GM12874 (cell line): ENCODE data around the gene LSS.

Experiments used
- CTCF ChIP-seq: IDR thresholded peaks from 2 replicates; pipeline ENCODE4 v1.5.1; 2011; ENCODE audit warnings: low read depth, mild to moderate bottlenecking, control low read depth, low read length, moderate library complexity; ENCODE audit not compliant: insufficient read depth

LSS gene

DNA sequence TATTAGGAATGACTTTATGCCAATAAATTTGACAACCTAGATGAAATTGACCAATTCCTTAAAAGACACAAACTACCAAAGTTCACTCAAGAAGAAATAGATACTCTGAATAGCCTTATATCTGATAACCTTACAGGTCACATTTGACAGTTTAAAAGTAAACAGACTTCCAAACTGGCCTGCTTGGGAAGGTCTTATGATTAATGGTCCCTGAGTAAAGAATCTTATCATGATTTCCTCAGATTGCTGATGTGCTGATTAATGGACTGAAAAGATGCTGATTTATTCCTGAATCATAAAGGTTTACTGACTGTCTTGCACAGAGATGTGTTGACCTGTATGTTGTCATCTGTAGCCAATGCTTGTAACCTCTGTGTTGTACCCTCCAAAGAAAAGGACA lies 63.5 kb downstream of the LSS start:
- no peak for TF ChIP-seq CTCF

DNA sequence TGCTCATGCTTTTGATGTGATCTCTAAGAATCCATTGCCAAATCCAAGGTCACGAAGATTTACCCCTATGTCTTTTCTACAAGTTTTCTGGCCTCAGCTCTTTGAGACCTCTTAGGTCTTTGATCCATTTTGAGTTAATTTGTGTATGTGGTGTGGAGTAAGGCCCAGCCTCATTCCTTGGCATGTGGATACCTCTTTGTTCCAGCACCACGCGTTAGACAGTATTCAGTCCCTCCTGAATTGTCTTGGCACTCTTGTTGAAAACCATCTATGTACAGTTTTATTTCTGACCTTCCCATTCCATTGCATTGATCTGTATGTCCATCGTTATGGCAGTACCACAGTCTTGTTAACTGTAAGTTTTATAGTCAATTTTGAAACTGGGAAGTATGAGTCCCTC lies 65.2 kb downstream of the LSS start:
- no peak for TF ChIP-seq CTCF

- TF ChIP-seq CTCF, result no peak
Observed at GRCh38 chr21:46161633-46162592, 66.7 kb downstream of the LSS start.

DNA sequence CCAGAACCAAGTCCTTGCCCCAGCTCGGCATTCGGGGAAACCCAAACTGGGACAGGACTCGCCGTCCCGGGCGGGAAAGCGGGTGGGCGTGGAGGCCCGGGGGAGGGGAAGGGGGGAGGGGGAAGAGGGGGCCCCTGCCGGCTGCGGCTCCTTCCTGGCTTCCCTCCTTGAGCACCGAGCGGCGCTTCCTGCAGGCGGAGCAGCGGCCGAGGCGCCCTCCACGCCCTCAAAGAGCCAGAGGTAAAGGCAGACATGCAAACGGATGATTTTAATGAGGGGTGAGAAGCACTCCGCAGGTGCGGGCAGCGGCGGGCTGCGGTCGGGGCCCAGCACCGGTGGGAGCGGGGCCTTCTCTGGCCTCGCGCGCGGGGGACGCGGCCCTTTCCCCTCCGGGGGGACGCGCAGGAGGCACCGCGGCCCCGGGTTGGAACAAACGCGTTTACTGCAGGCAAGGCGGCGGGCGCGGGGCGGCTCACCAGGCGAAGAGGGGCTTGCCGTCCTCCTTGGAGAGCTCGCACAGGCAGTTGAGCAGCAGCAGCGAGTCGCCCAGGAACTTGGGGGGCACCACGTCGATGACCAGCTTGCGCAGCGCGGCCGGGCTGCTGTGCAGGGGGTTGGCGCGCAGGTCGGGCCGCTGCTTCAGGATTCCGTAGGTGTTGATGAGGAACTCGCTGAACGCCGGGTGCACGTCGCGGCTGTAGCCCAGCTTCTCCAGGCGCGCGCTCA lies 67.5 kb downstream of the LSS start:
- no peak for TF ChIP-seq CTCF

GRCh38 chr21:46160657-46160906 lies 68.0 kb downstream of the LSS start:
- TF ChIP-seq CTCF, result no peak

DNA sequence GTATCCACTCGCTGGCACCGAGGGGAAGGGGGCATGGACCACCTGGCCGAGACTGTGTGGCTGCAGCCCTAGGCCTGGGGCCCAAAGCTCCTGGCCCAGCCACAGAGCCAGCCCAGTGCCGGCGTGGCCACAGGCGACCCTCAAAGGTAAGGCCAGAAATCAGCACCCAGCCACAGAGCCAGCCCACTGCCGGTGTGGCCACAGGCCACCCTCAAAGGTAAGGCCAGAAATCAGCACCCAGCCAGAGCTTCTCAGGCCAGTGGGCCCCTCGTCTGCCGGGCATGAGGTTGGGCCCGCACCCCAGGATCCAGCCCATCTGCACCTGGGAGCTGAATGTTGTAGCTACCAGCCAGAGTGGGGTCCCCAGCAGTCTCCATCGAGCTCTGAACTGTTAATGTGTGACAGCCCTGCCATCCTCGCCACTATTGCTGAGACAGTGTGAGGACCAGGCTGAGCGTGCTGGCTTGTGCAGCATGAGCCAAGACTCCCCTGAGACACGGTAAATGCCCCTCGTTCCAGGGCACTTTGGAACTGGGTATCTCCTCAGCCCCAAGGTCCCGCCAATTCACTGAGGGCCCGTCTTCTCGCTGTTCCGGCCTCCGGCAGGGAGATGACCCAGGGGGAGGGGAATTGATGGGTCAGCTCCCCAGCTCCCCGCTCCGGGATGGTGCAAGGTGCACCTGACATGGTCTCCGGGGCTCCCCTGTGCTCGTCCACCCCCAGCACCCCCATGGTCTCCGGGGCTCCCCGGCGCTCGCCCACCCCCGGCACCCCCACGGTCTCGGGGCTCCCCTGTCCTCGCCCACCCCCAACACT lies 68.5 kb downstream of the LSS start:
- TF ChIP-seq CTCF, result no peak

DNA sequence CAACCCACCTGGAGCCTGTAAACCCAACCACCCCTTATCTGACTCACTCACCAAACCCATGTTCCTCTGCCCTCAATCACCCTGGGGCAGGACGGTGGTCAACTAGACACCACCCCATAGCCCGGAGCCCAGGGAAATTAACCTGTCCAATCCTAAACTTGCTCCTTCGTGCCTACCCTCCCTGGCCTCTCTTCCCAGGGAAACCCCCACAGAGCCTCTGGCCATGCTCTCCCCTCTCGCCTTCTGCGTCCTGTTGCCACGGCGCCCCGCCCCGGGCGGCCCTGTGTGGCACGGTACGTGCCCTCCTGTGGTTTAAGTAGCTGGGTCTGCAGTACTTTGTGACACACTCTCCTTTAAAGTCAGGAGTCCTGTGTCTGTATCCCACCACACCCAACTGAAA lies 69.2 kb downstream of the LSS start:
- TF ChIP-seq CTCF, result no peak
